Measurements from ENCODE around the gene GABRB3.

The GABRB3 gene

DNA sequence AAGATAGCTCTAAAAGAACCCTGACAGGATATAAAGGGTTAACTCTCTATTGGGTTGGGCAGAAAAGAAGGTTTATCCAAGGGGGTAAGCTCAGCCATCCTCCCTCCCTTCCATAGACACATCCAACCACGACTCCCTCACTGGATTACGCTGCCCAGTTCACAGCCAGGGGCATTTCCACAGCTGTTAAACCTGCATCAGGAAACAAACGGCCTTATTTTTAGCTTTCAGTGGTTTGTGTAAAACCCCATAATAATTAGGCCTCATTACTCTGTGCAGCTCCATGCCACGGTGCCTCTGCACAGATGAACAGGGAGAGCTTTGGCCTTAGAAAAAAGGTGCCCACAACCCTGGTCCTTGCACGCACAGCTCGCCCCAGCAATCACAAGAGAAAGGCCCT is 110.6 kb downstream of the GABRB3 start:
- Histone ChIP-seq H3K36me3 (ENCODE audit: control insufficient read depth, insufficient read depth, low read length) (no peaks in the 10 kb centered on the region), H3K4me3 (ENCODE audit: insufficient read depth, low read depth, low read length, poor library complexity, severe bottlenecking) (no peak overlapping the region), H3K9me3 (ENCODE audit: control insufficient read depth, low read length) (no peaks in the 10 kb centered on the region), H3K27ac (ENCODE audit: insufficient read depth, low read length, poor library complexity, severe bottlenecking) (no peak overlapping the region), H3K4me1 (ENCODE audit: control insufficient read depth, insufficient read depth, low read length, poor library complexity, severe bottlenecking) (no peaks in the 10 kb centered on the region), H3K27me3 (replicated peaks; ENCODE audit: control insufficient read depth, insufficient read depth, low read length, poor library complexity, severe bottlenecking) (no peaks in the 10 kb centered on the region)
- DNase-seq, result no peak

DNA sequence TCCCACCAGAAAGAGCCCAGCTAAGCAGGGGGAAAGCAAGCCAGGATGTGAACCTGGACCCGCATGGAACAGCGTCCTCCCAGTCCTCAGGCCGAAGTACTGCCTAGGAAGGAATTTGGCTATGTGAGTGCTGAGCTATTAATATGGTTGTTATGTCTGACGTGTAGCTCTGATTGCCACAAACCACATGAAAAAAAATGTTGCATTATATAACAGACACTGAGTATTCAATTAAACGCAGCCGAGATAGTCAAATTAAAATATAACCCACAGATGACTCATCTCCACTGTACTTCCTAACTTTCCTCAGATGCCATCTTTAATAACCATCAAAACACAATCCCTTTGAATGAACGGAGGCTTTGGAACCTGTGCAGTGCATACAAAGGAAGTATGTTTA is 111.1 kb downstream of the GABRB3 start:
- Histone ChIP-seq H3K9me3 (ENCODE audit: control insufficient read depth, low read length) (no peaks in the 10 kb centered on the region), H3K4me1 (ENCODE audit: control insufficient read depth, insufficient read depth, low read length, poor library complexity, severe bottlenecking) (no peaks in the 10 kb centered on the region), H3K27me3 (replicated peaks; ENCODE audit: control insufficient read depth, insufficient read depth, low read length, poor library complexity, severe bottlenecking) (no peaks in the 10 kb centered on the region), H3K4me3 (ENCODE audit: insufficient read depth, low read depth, low read length, poor library complexity, severe bottlenecking) (no peak overlapping the region), H3K27ac (ENCODE audit: insufficient read depth, low read length, poor library complexity, severe bottlenecking) (no peak overlapping the region), H3K36me3 (ENCODE audit: control insufficient read depth, insufficient read depth, low read length) (no peaks in the 10 kb centered on the region)
- DNase-seq, result no peak

DNA sequence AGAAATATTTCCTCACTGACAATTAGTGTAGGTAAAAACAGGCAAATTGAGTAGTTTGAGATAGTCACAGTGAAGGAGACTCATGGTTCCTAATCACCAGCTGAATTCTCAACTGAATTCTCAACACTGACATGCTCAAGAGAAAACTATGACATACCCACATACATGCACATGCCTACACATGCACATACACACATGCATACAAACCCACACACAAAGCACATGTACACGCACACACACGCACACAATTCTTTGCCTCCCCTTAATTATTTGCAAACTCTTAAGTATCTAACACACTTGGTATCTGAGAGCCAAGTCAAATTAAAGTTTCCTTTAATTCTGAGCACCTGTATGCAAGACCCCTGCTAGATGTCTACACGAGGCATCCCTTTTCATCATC is 111.8 kb downstream of the GABRB3 start:
- Histone ChIP-seq H3K27ac (ENCODE audit: insufficient read depth, low read length, poor library complexity, severe bottlenecking) (no peak overlapping the region), H3K4me3 (ENCODE audit: insufficient read depth, low read depth, low read length, poor library complexity, severe bottlenecking) (no peak overlapping the region)

DNA sequence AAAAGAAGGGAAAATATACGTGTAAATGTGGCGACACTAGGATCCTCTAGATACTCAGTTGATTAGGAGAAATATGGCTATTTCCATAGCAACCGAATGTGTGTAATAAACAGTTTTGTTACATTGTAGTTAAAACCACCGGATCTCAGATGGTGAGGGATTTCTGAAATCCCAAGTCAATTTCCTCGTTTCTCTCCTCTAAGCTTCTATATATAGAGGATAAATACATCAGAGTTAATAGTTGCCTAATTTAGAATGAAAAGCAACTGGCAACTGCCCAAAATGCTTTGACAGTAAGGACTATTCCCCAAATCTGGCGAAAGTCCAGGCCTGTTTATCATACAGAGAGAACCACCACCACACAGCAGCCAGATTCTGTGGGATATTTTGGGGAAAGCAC is 112.6 kb downstream of the GABRB3 start:
- Histone ChIP-seq H3K36me3 (ENCODE audit: control insufficient read depth, insufficient read depth, low read length) (no peaks in the 10 kb centered on the region), H3K27ac (ENCODE audit: insufficient read depth, low read length, poor library complexity, severe bottlenecking) (no peak overlapping the region), H3K9me3 (ENCODE audit: control insufficient read depth, low read length) (no peaks in the 10 kb centered on the region), H3K27me3 (replicated peaks; ENCODE audit: control insufficient read depth, insufficient read depth, low read length, poor library complexity, severe bottlenecking) (no peaks in the 10 kb centered on the region), H3K4me1 (ENCODE audit: control insufficient read depth, insufficient read depth, low read length, poor library complexity, severe bottlenecking) (no peaks in the 10 kb centered on the region), H3K4me3 (ENCODE audit: insufficient read depth, low read depth, low read length, poor library complexity, severe bottlenecking) (no peak overlapping the region)
- DNase-seq, result no peak

More for the DNA sequence above, 111.8 kb downstream of the GABRB3 start:
- DNase-seq, result no peak
- Histone ChIP-seq H3K9me3 (ENCODE audit: control insufficient read depth, low read length) (no peaks in the 10 kb centered on the region), H3K36me3 (ENCODE audit: control insufficient read depth, insufficient read depth, low read length) (no peaks in the 10 kb centered on the region), H3K4me1 (ENCODE audit: control insufficient read depth, insufficient read depth, low read length, poor library complexity, severe bottlenecking) (no peaks in the 10 kb centered on the region), H3K27me3 (replicated peaks; ENCODE audit: control insufficient read depth, insufficient read depth, low read length, poor library complexity, severe bottlenecking) (no peaks in the 10 kb centered on the region)

DNA sequence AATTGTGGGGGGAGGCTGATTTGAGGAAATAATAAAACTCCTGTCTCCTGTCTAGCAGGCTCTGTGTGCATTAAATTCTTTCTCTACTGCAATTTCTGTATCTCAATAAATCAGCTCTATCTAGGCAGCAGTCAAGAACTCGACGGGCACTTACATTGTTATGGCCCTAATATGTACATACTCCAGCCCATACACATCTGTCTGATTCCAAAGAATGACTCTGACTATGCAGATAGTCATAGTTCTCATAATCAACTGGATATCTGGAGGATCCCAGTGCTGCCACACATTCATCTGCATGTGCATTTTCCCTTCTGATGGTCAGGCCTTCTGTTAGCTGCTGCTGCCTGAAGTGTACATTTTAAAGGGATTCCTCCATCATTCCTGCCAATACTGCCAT is 114.6 kb downstream of the GABRB3 start:
- H3K4me1 ChIP-seq (ENCODE audit: control insufficient read depth, insufficient read depth, low read length, poor library complexity, severe bottlenecking), result no peaks in the 10 kb centered on the region

GRCh38 chr15:26656080-26656479 is 116.8 kb downstream of the GABRB3 start:
- no peak overlapping the region for H3K4me3 ChIP-seq (ENCODE audit: insufficient read depth, low read depth, low read length, poor library complexity, severe bottlenecking)
- no peak for DNase-seq
- H3K9me3 ChIP-seq (ENCODE audit: control insufficient read depth, low read length), result no peaks in the 10 kb centered on the region
- no peaks in the 10 kb centered on the region for H3K27me3 ChIP-seq (replicated peaks; ENCODE audit: control insufficient read depth, insufficient read depth, low read length, poor library complexity, severe bottlenecking)
- H3K4me1 ChIP-seq (ENCODE audit: control insufficient read depth, insufficient read depth, low read length, poor library complexity, severe bottlenecking), result no peaks in the 10 kb centered on the region
- H3K27ac ChIP-seq (ENCODE audit: insufficient read depth, low read length, poor library complexity, severe bottlenecking), result no peak overlapping the region
- no peaks in the 10 kb centered on the region for H3K36me3 ChIP-seq (ENCODE audit: control insufficient read depth, insufficient read depth, low read length)

More for the DNA sequence above, 114.6 kb downstream of the GABRB3 start:
- no peaks in the 10 kb centered on the region for H3K9me3 ChIP-seq (ENCODE audit: control insufficient read depth, low read length)
- H3K27me3 ChIP-seq (replicated peaks; ENCODE audit: control insufficient read depth, insufficient read depth, low read length, poor library complexity, severe bottlenecking), result no peaks in the 10 kb centered on the region
- no peaks in the 10 kb centered on the region for H3K36me3 ChIP-seq (ENCODE audit: control insufficient read depth, insufficient read depth, low read length)
- H3K4me3 ChIP-seq (ENCODE audit: insufficient read depth, low read depth, low read length, poor library complexity, severe bottlenecking), result no peak overlapping the region
- no peak for DNase-seq
- H3K27ac ChIP-seq (ENCODE audit: insufficient read depth, low read length, poor library complexity, severe bottlenecking), result no peak overlapping the region

DNA sequence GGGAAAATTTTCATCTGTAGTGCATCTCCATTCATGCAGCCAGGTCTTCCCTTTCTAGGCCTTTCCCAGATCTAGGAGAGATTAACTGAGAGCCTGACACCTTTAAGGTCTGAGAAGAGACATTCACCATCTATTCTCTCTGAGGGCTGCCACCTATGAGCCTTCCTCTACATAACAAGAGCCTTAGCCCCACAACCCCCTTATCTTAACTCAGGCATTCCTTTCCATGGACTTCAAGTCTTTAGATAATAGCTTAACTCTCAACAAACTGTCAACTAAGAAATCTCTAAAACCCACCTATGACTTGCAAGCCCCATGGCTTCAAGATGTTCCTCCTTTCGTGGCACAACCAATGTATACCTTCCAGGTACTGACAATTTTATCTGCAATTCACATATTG is 121.0 kb downstream of the GABRB3 start:
- no peak overlapping the region for H3K27ac ChIP-seq (ENCODE audit: insufficient read depth, low read length, poor library complexity, severe bottlenecking)
- DNase-seq, result no peak
- no peaks in the 10 kb centered on the region for H3K36me3 ChIP-seq (ENCODE audit: control insufficient read depth, insufficient read depth, low read length)
- H3K4me3 ChIP-seq (ENCODE audit: insufficient read depth, low read depth, low read length, poor library complexity, severe bottlenecking), result no peak overlapping the region
- no peaks in the 10 kb centered on the region for H3K4me1 ChIP-seq (ENCODE audit: control insufficient read depth, insufficient read depth, low read length, poor library complexity, severe bottlenecking)
- H3K27me3 ChIP-seq (replicated peaks; ENCODE audit: control insufficient read depth, insufficient read depth, low read length, poor library complexity, severe bottlenecking), result no peaks in the 10 kb centered on the region
- H3K9me3 ChIP-seq (ENCODE audit: control insufficient read depth, low read length), result no peaks in the 10 kb centered on the region

GRCh38 chr15:26648676-26649075 is 124.2 kb downstream of the GABRB3 start:
- Histone ChIP-seq H3K27me3 (replicated peaks; ENCODE audit: control insufficient read depth, insufficient read depth, low read length, poor library complexity, severe bottlenecking) (no peaks in the 10 kb centered on the region), H3K27ac (ENCODE audit: insufficient read depth, low read length, poor library complexity, severe bottlenecking) (no peak overlapping the region), H3K4me1 (ENCODE audit: control insufficient read depth, insufficient read depth, low read length, poor library complexity, severe bottlenecking) (no peaks in the 10 kb centered on the region), H3K36me3 (ENCODE audit: control insufficient read depth, insufficient read depth, low read length) (no peaks in the 10 kb centered on the region), H3K4me3 (ENCODE audit: insufficient read depth, low read depth, low read length, poor library complexity, severe bottlenecking) (no peak overlapping the region), H3K9me3 (ENCODE audit: control insufficient read depth, low read length) (no peaks in the 10 kb centered on the region)
- no peak for DNase-seq

GRCh38 chr15:26644948-26645347 is 127.9 kb downstream of the GABRB3 start:
- Histone ChIP-seq H3K9me3 (ENCODE audit: control insufficient read depth, low read length) (no peaks in the 10 kb centered on the region), H3K36me3 (ENCODE audit: control insufficient read depth, insufficient read depth, low read length) (no peaks in the 10 kb centered on the region), H3K27me3 (replicated peaks; ENCODE audit: control insufficient read depth, insufficient read depth, low read length, poor library complexity, severe bottlenecking) (no peaks in the 10 kb centered on the region), H3K27ac (ENCODE audit: insufficient read depth, low read length, poor library complexity, severe bottlenecking) (no peak overlapping the region), H3K4me1 (ENCODE audit: control insufficient read depth, insufficient read depth, low read length, poor library complexity, severe bottlenecking) (no peaks in the 10 kb centered on the region), H3K4me3 (ENCODE audit: insufficient read depth, low read depth, low read length, poor library complexity, severe bottlenecking) (no peak overlapping the region)
- DNase-seq, result no peak

- no peak overlapping the region for H3K4me3 ChIP-seq (ENCODE audit: insufficient read depth, low read depth, low read length, poor library complexity, severe bottlenecking)
- no peaks in the 10 kb centered on the region for H3K4me1 ChIP-seq (ENCODE audit: control insufficient read depth, insufficient read depth, low read length, poor library complexity, severe bottlenecking)
- no peaks in the 10 kb centered on the region for H3K27me3 ChIP-seq (replicated peaks; ENCODE audit: control insufficient read depth, insufficient read depth, low read length, poor library complexity, severe bottlenecking)
- DNase-seq, result no peak
- no peak overlapping the region for H3K27ac ChIP-seq (ENCODE audit: insufficient read depth, low read length, poor library complexity, severe bottlenecking)
- H3K9me3 ChIP-seq (ENCODE audit: control insufficient read depth, low read length), result no peaks in the 10 kb centered on the region
- H3K36me3 ChIP-seq (ENCODE audit: control insufficient read depth, insufficient read depth, low read length), result no peaks in the 10 kb centered on the region
These were observed 131.7 kb downstream of the GABRB3 start for GRCh38 chr15:26641144-26641543.

GRCh38 chr15:26640601-26641000 is 132.3 kb downstream of the GABRB3 start:
- Histone ChIP-seq H3K4me3 (ENCODE audit: insufficient read depth, low read depth, low read length, poor library complexity, severe bottlenecking) (no peak overlapping the region), H3K27me3 (replicated peaks; ENCODE audit: control insufficient read depth, insufficient read depth, low read length, poor library complexity, severe bottlenecking) (no peaks in the 10 kb centered on the region), H3K36me3 (ENCODE audit: control insufficient read depth, insufficient read depth, low read length) (no peaks in the 10 kb centered on the region), H3K27ac (ENCODE audit: insufficient read depth, low read length, poor library complexity, severe bottlenecking) (no peak overlapping the region), H3K9me3 (ENCODE audit: control insufficient read depth, low read length) (no peaks in the 10 kb centered on the region), H3K4me1 (ENCODE audit: control insufficient read depth, insufficient read depth, low read length, poor library complexity, severe bottlenecking) (no peaks in the 10 kb centered on the region)
- DNase-seq, result no peak
